BJ (cell line): ENCODE measurements around the gene ARHGAP23. TPM values are rescaled to one million over a fixed set of nuclear protein-coding genes. Genes with fewer than 3 reads are reported as not detected.

Experiments
- CTCF ChIA-PET: fragments of 350-600 bp; formaldehyde crosslinking; extraction: SDS; loops from one replicate; lab custom pipeline; 2021; ENCODE audit warnings: antibody characterized with exemption, inconsistent platforms; lab: Yijun Ruan, JAX
- POLR2A ChIA-PET: fragments of 300-600 bp; sonication (Branson Sonifier 250); formaldehyde crosslinking; extraction: SDS; loops from one replicate; lab custom pipeline; 2021; ENCODE audit warnings: antibody characterized with exemption; lab: Charles Lee
- DNase-seq: peaks from one replicate; pipeline ENCODE4 v3.0.0-alpha.2; 2011; ENCODE audit warnings: low read depth
- H3K27me3 ChIP-seq: 2 replicates; pipeline ENCODE4 v1.6.0; 2011; ENCODE audit warnings: low read length; ENCODE audit not compliant: control insufficient read depth, insufficient read depth
- H3K36me3 ChIP-seq: 2 replicates; pipeline ENCODE4 v1.5.1; 2011; ENCODE audit warnings: low read length; ENCODE audit not compliant: control insufficient read depth, insufficient read depth
- H3K4me3 ChIP-seq: 2 replicates; pipeline ENCODE4 v1.5.1; 2011; ENCODE audit warnings: low read depth, mild to moderate bottlenecking, control low read depth, low read length
- CTCF ChIP-seq: IDR thresholded peaks from 2 replicates; pipeline ENCODE4 v1.5.1; 2011; ENCODE audit warnings: low read depth, mild to moderate bottlenecking, control low read depth, inconsistent platforms, low read length, moderate library complexity; ENCODE audit not compliant: insufficient read depth
- polyA plus RNA-seq: library from polyadenylated mRNA; depleted of rRNA; stranded (reverse); fragments of >200 nt; gene quantifications from 2 replicates; pipeline ENCODE4 v1.2.3, GENCODE V29; 2011

Gene ARHGAP23
- polyA plus RNA-seq, 1 experiment: 17.2 TPM

- no peak for DNase-seq
- TF ChIP-seq CTCF: peak; percentile 98
- ChIA-PET POLR2A (no interaction called here), CTCF (interaction anchor here (0.8 to 3.3 kb wide), 15 partner anchors 10 to 140 kb away, joined by 3 to 19 read pairs (median 6); partner anchors contain the start of gene ARHGAP23)
- no peak overlapping the region for H3K4me3 ChIP-seq
- H3K36me3 ChIP-seq: peaks cover 5% of the 10 kb centered on the region
- H3K27me3 ChIP-seq: no peaks in the 10 kb centered on the region
Measured at GRCh38 chr17:38444151-38444550, 15.9 kb downstream of the ARHGAP23 start.

GRCh38 chr17:38447502-38448085, 19.3 kb downstream of the ARHGAP23 start:
- ChIA-PET POLR2A (no interaction called here), CTCF (interaction anchor here (0.9 to 1.0 kb wide), 3 partner anchors 13 to 35 kb away, joined by 3 to 6 read pairs (median 3); no protein-coding TSS in a partner anchor)
- no peak for TF ChIP-seq CTCF
- Histone ChIP-seq H3K27me3 (no peaks in the 10 kb centered on the region), H3K4me3 (no peak overlapping the region), H3K36me3 (peaks cover 2% of the 10 kb centered on the region; the same call in 1 of the 2 replicates)
- no peak for DNase-seq

GRCh38 chr17:38448208-38448771, 20.0 kb downstream of the ARHGAP23 start:
- POLR2A ChIA-PET: interaction anchor here (0.6 kb wide), 1 partner anchor 63 kb away, joined by 10 read pairs; no protein-coding TSS in a partner anchor
- Histone ChIP-seq H3K36me3 (peaks cover 2% of the 10 kb centered on the region; the same call in 1 of the 2 replicates), H3K27me3 (no peaks in the 10 kb centered on the region), H3K4me3 (no peak overlapping the region)
- TF ChIP-seq CTCF: no peak
- CTCF ChIA-PET: interaction anchor here (0.6 kb wide), 1 partner anchor 11 kb away, joined by 3 read pairs; no protein-coding TSS in a partner anchor
- no peak for DNase-seq

GRCh38 chr17:38449364-38449763, 21.1 kb downstream of the ARHGAP23 start:
- Histone ChIP-seq H3K27me3 (no peaks in the 10 kb centered on the region), H3K36me3 (peaks cover 2% of the 10 kb centered on the region; the same call in 1 of the 2 replicates), H3K4me3 (no peak overlapping the region)
- ChIA-PET CTCF (interaction anchor here (2.1 to 3.5 kb wide), 2 partner anchors 12 to 16 kb away, joined by 6 to 14 read pairs; no protein-coding TSS in a partner anchor), POLR2A (no interaction called here)
- no peak for DNase-seq
- TF ChIP-seq CTCF: no peak

- H3K36me3 ChIP-seq: peaks cover 2% of the 10 kb centered on the region
- TF ChIP-seq CTCF: no peak
- H3K27me3 ChIP-seq: no peaks in the 10 kb centered on the region
- ChIA-PET CTCF (interaction anchor here (0.5 to 3.5 kb wide), 6 partner anchors 11 to 285 kb away, joined by 3 to 14 read pairs (median 4); no protein-coding TSS in a partner anchor), POLR2A (interaction anchor here (0.6 to 2.4 kb wide), 2 partner anchors 14 to 749 kb away, joined by 3 to 15 read pairs; partner anchors contain the start of gene RPL19)
- DNase-seq: no peak
- peak overlapping the region; percentile 43 for H3K4me3 ChIP-seq
Measured at GRCh38 chr17:38450557-38451029, 22.3 kb downstream of the ARHGAP23 start.
